Heart right ventricle (tissue), 16 donors: ENCODE measurements around the gene SLC35F2. TPM values are rescaled to one million over a fixed set of nuclear protein-coding genes. Genes with fewer than 3 reads are reported as not detected.

Experiments
- ATAC-seq, 8 donors: fragments of 200-7000 bp; cut with Tn5 transposase; one replicate each; pipeline ENCODE4 v1.9.1; 2020; ENCODE audit warnings: mild to moderate bottlenecking in 8 of 8, moderate library complexity in 8 of 8, moderate number of reproducible peaks in 1 of 8
- DNase-seq, 2 donors: peaks; one replicate each; pipeline ENCODE4 v3.0.0-alpha.2; 2020
- H3K27ac ChIP-seq, 10 donors: fragments of 200-600 bp; sonication (generic) in 2 of 10; one replicate each; pipeline versions ENCODE4 v1.5.0 to v1.8.0; 2020 to 2022; ENCODE audit warnings: mild to moderate bottlenecking in 3 of 10
- H3K27me3 ChIP-seq, 7 donors: fragments of 200-600 bp; one replicate each; pipeline ENCODE4 v1.8.0; 2021 to 2022; ENCODE audit warnings: mild to moderate bottlenecking in 2 of 7
- H3K36me3 ChIP-seq, 9 donors: fragments of 200-600 bp; sonication (generic) in 1 of 9; one replicate each; pipeline versions ENCODE4 v1.5.0 to v1.8.0; 2020 to 2022; ENCODE audit warnings: mild to moderate bottlenecking in 2 of 9
- H3K4me1 ChIP-seq, 9 donors: fragments of 200-600 bp; sonication (generic) in 1 of 9; one replicate each; pipeline versions ENCODE4 v1.5.0 to v1.8.0; 2020 to 2022; ENCODE audit warnings: mild to moderate bottlenecking in 4 of 9
- H3K4me3 ChIP-seq, 10 donors: fragments of 200-600 bp; sonication (generic) in 2 of 10; one replicate each; pipeline versions ENCODE4 v1.5.0 to v1.8.0; 2020 to 2022; ENCODE audit warnings: mild to moderate bottlenecking in 7 of 10, moderate library complexity in 2 of 10
- H3K9me3 ChIP-seq, 11 donors: fragments of 200-600 bp in 10 of 11; sonication (generic) in 2 of 11; one replicate each; pipeline versions ENCODE4 v1.5.0 to v1.8.0; 2013 to 2022; ENCODE audit warnings: mild to moderate bottlenecking in 2 of 11, control low read depth in 1 of 11, moderate library complexity in 1 of 11
- WGBS, 2 donors: extraction: QIAGEN DNeasy Blood & Tissue Kit; methylation state at CpG; one replicate each; pipeline ENCODE4 v1.1.7; 2013; ENCODE audit warnings: inconsistent platforms in 1 of 2; 5-methylcytosine and 5-hydroxymethylcytosine counted together
- intact Hi-C, 10 donors: fragments of 100-400 bp; cut with DNase I; formaldehyde crosslinking; loops; one replicate each; pipeline versions ENCODE4 v1.11.1 to v1.14.2; 2022
- polyA plus RNA-seq, 2 donors: library from polyadenylated mRNA; stranded (reverse); fragments of 200-250 nt; gene quantifications; one replicate each; pipeline ENCODE4 v1.2.3, GENCODE V29; 2013
- total RNA-seq, 10 donors: library from RNA; stranded (reverse); fragmentation: NEBNext Ultra II Directional in 3 of 10; extraction: Animal tissue kit (Norgen Biotek cat#: 25700) in 3 of 10; gene quantifications; one replicate each; pipeline versions ENCODE4 v1.2.1 to v1.2.4, GENCODE V29; 2021 to 2023
- TF ChIP-seq, protein P1 (sequence below), 9 donors: fragments of 200-600 bp; sonication (generic) in 2 of 9; IDR thresholded peaks; one replicate each; pipeline versions ENCODE4 v1.5.0 to v1.8.0; 2021 to 2022; ENCODE audit warnings: antibody characterized with exemption in 9 of 9, mild to moderate bottlenecking in 5 of 9, moderate library complexity in 1 of 9
- donor health status: Arrhythmogenic right ventricular cardiomyopathy.
- donor health status: ischemic (EF 13 %, LVEDD 7.1; RV severe dilation, severe dysfunction).
- donor health status: healthy with polysubstance abuse.
- donor health status: DM: no; HTN: yes; CAD: no.
- donor health status: DM: no; HTN: no; CAD: no.
- donor health status: ischemic (EF 25% LVEDD 6.9; RV normal size, moderate dysfunction).
- donor health status: ischemic (EF 25% LVEDD 5.7; RV mildly dilated, moderate dysfunction).
- donor health status: healthy.
- donor health status: DM: yes; HTN: yes; CAD: no.
- donor health status: Ischemic cardiomyopathy.
- donor health status: ischemic (EF 35%, LVEDD 5.7; RV mildly dilated, moderate dysfunction).
- donor health status: nonischemic (EF 11% LVEDD 7.7; RV severe dilation, severe dysfunction).
- donor health status: DM: yes; HTN: yes; CAD: no.
- donor health status: PGD.
- donor health status: ischemic (EF 29% LVEDD 5.4; RV normal size, mild dysfunction).
- donor health status: nonischemic (EF 23%, LVEDD 6.1; RV moderate dilation, normal function).

The SLC35F2 gene
- total and polyA plus RNA-seq, 12 donors, result 0.40 to 2.0 (median 0.88) TPM

DNA sequence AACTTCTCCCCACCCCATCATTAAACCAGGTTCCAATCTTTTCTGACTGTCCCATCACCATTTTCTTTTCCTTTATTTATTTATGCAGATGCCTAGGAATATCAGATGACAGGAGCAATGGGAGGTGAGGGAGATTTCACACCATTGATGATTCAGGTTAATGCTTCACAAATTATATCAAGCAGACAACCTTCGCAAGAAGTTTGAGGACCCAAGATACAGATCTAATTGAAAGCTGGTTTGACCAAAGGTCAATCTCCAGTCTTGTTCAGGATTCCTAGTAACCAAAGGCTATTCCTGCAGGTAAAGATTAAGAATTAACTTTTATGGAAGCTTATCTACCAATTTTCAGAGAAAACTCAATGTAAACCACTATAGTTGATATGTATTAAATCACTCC lies 54.4 kb downstream of the SLC35F2 start:
- intact Hi-C loops, result no loop called here
- TF ChIP-seq, protein P1, sequence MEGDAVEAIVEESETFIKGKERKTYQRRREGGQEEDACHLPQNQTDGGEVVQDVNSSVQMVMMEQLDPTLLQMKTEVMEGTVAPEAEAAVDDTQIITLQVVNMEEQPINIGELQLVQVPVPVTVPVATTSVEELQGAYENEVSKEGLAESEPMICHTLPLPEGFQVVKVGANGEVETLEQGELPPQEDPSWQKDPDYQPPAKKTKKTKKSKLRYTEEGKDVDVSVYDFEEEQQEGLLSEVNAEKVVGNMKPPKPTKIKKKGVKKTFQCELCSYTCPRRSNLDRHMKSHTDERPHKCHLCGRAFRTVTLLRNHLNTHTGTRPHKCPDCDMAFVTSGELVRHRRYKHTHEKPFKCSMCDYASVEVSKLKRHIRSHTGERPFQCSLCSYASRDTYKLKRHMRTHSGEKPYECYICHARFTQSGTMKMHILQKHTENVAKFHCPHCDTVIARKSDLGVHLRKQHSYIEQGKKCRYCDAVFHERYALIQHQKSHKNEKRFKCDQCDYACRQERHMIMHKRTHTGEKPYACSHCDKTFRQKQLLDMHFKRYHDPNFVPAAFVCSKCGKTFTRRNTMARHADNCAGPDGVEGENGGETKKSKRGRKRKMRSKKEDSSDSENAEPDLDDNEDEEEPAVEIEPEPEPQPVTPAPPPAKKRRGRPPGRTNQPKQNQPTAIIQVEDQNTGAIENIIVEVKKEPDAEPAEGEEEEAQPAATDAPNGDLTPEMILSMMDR (IDR thresholded peaks at IDR 0.05), result no peak

DNA sequence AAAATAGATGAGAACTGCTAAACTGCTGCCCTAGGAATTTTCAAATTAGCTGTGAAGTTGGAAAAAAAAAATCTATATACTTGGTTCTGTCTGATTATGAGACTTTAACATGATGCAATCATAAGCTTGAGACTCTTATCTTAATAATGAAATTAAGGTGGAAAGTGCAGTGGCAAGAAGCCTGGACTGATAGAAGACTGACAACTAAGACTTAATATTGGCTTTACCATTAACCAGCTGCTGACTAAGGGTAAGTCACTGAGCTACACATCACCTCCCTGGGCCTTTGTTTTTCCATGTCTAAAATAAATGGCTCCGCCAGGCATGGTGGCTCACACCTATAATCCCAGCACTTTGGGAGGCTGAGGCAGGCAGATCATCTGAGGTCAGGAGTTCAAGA lies 56.9 kb downstream of the SLC35F2 start:
- 100% methylated on average over 1 of the region's 1 CpG for WGBS, 2 donors
- H3K27ac ChIP-seq, result no peak overlapping the region
- DNase-seq (no peak), ATAC-seq (no peak)
- intact Hi-C loops, result no loop called here
- H3K36me3 ChIP-seq, result peaks cover 0 to 16% (median 0%) of the 10 kb centered on the region in 9 donors
- H3K27me3 ChIP-seq, result no peaks in the 10 kb centered on the region
- TF ChIP-seq, protein P1 (IDR thresholded peaks at IDR 0.05), result no peak
- peaks cover 0 to 4% (median 0%) of the 10 kb centered on the region in 9 donors for H3K4me1 ChIP-seq
- H3K4me3 ChIP-seq, result no peak overlapping the region
- no peaks in the 10 kb centered on the region for H3K9me3 ChIP-seq

More for the DNA sequence above, 54.4 kb downstream of the SLC35F2 start:
- no peaks in the 10 kb centered on the region for H3K4me1 ChIP-seq
- no peaks in the 10 kb centered on the region for H3K27me3 ChIP-seq
- DNase-seq, result no peak
- no peak overlapping the region for H3K4me3 ChIP-seq
- H3K27ac ChIP-seq, result no peak overlapping the region
- peaks cover 0 to 17% (median 0%) of the 10 kb centered on the region in 9 donors for H3K36me3 ChIP-seq
- ATAC-seq, result no peak
- WGBS, 2 donors, result 93 to 95% methylated on average over 1 of the region's 1 CpG
- H3K9me3 ChIP-seq, result no peaks in the 10 kb centered on the region

DNA sequence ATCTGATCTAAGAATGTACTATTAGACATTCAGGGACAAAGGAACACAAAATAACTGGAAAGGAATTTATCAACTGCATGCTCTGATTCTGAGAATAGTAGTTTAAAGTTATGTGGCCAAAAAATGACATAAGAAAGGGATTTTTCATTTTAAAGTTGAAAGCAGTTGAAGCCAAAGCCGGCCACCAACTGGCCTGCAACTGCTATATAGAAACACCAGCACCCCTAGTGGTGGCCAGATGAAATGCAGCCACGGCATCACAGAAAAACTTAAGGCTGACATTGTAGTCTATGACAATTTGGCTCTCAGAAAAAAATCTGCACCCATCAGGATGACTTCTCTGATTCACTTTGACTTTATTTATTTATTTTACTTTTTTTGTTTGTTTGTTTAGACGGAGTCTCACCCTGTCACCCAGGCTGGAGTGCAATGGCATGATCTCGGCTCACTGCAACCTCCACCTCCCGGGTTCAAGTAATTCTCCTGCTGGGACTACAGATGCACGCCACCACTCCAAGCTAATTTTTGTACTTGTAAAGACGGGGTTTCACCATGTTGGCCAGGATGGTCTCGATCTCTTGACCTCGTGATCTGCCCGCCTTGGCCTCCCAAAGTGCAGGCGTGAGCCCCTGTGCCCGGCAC lies 59.2 kb downstream of the SLC35F2 start:
- intact Hi-C loops, result loop anchor here in 1 of 10 donors (10.0 kb wide), 1 partner anchor 55 kb away; the partner anchor contains the start of gene SLC35F2
- peaks cover 0 to 4% (median 0%) of the 10 kb centered on the region in 9 donors for H3K4me1 ChIP-seq
- H3K27me3 ChIP-seq, result no peaks in the 10 kb centered on the region
- H3K27ac ChIP-seq, result no peak overlapping the region
- TF ChIP-seq, protein P1 (IDR thresholded peaks at IDR 0.05), result peak; percentile 83 to 97 (median 92)
- WGBS, 2 donors, result 70 to 72% methylated on average over 12 of the region's 12 CpGs
- peaks cover 0 to 5% (median 0%) of the 10 kb centered on the region in 9 donors for H3K36me3 ChIP-seq
- peaks cover 0 to 6% (median 0%) of the 10 kb centered on the region in 11 donors for H3K9me3 ChIP-seq
- ATAC-seq (peak in 5 of 8 donors; percentile 35 to 81 (median 63)), DNase-seq (peak; percentile 41 to 67)
- no peak overlapping the region for H3K4me3 ChIP-seq

GRCh38 chr11:107792049-107792443 lies 66.5 kb downstream of the SLC35F2 start:
- H3K9me3 ChIP-seq, result peaks cover 0 to 8% (median 0%) of the 10 kb centered on the region in 11 donors
- TF ChIP-seq, protein P1 (IDR thresholded peaks at IDR 0.05), result no peak
- 65 to 75% methylated on average over 5 of the region's 5 CpGs for WGBS, 2 donors
- no peak overlapping the region for H3K4me3 ChIP-seq
- no peaks in the 10 kb centered on the region for H3K27me3 ChIP-seq
- DNase-seq (no peak), ATAC-seq (no peak)
- no peak overlapping the region for H3K27ac ChIP-seq
- intact Hi-C loops, result loop anchor here in 1 of 10 donors (10.0 kb wide), 1 partner anchor 63 kb away; the partner anchor contains the start of gene SLC35F2
- H3K4me1 ChIP-seq, result no peaks in the 10 kb centered on the region
- H3K36me3 ChIP-seq, result peaks cover 0 to 5% (median 0%) of the 10 kb centered on the region in 9 donors
